GM23338 (cell line): ENCODE data around the gene PPY.

Source experiments
- CREB1 ChIP-seq: fragments of 250-450 bp; sonication (Bioruptor Pico); IDR thresholded peaks from 2 replicates; pipeline ENCODE4 v1.5.0; 2020; ENCODE audit warnings: low read depth, mild to moderate bottlenecking, moderate library complexity
- CTCF ChIP-seq, 2 experiments: fragments of 200-600 bp in 1 of 2; sonication (generic) in 1 of 2; conservative IDR thresholded peaks; 2 replicates each; pipeline versions ENCODE4 v1.5.1 to v1.6.1; 2016 to 2017; ENCODE audit warnings: antibody characterized with exemption in 2 of 2, low read depth in 2 of 2, mild to moderate bottlenecking in 2 of 2, moderate library complexity in 1 of 2
- EZH2 ChIP-seq: fragments of 200-600 bp; sonication (generic); IDR thresholded peaks from one replicate; pipeline ENCODE4 v1.8.0; 2017; ENCODE audit warnings: antibody characterized with exemption, mild to moderate bottlenecking, low read depth; ENCODE audit not compliant: unreplicated experiment
- EZH2phosphoT487 ChIP-seq: fragments of 200-600 bp; sonication (generic); IDR thresholded peaks from one replicate; pipeline ENCODE4 v1.8.1; 2018; ENCODE audit warnings: antibody characterized with exemption; ENCODE audit not compliant: unreplicated experiment
- POLR2AphosphoS5 ChIP-seq: IDR thresholded peaks from 2 replicates; pipeline ENCODE4 v1.6.1; 2016; ENCODE audit warnings: antibody characterized with exemption, low read depth

DNA sequence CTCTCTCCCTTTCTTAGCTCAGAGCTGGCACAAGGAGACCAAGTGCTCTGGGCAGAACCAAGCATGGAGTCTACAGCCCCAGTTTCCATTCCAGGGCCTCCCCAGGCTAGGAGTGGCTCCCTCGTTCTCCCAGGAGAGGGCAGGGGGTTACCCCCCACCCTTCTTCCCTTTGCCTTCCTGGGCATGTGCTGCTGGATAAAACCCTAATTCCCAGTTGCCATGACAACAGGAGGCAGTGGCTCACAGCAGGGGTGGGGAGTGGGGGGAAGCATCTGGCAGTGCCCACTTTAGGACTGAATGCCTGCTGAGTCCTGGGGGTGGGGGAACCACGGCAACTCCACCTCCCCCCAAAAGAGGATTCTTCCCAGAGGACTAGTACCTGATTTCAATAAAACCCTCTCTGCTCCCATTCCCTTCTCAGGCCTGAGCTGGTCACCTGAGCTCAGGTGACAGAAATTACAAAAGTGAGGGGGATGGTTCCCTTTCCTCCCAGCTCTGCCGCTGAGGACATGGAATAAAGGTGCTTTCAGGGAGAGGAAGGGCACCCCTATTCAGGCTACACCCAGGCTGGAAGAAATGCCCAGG lies 36.8 kb downstream of the PPY start:
- no peak for TF ChIP-seq CREB1 (CRISPR knock-in tag)
- no peak for TF ChIP-seq EZH2
- TF ChIP-seq CTCF (conservative IDR thresholded peaks at IDR 0.05; ENCODE audit: low read depth in 2 of 2) = no peak
- no peak for TF ChIP-seq EZH2phosphoT487
- no peak for TF ChIP-seq POLR2AphosphoS5
